OCI-LY1 (cell line): ENCODE results near the gene CDC42EP2.

Experiments used
- H2AFZ ChIP-seq: fragments of 200-600 bp; sonication (generic), shearing (Covaris generic); 2 replicates; pipeline ENCODE4 v1.6.0; 2014; ENCODE audit warnings: antibody characterized with exemption, mild to moderate bottlenecking, low read length
- H3F3A ChIP-seq: fragments of 200-600 bp; sonication (generic), shearing (Covaris generic); 2 replicates; pipeline ENCODE4 v1.6.0; 2014; ENCODE audit warnings: mild to moderate bottlenecking, antibody characterized with exemption, low read length, moderate library complexity; ENCODE audit not compliant: insufficient read depth
- H3K27ac ChIP-seq: fragments of 200-600 bp; sonication (generic); 2 replicates; pipeline ENCODE4 v1.5.1; 2014; ENCODE audit warnings: low read length, mixed run types, mild to moderate bottlenecking, low read depth; ENCODE audit not compliant: poor library complexity, severe bottlenecking
- H3K27me3 ChIP-seq: fragments of 200-600 bp; sonication (generic); 2 replicates; pipeline ENCODE4 v1.6.0; 2014; ENCODE audit warnings: antibody characterized with exemption, mild to moderate bottlenecking, low read length, moderate library complexity; ENCODE audit not compliant: insufficient read depth
- H3K36me3 ChIP-seq: fragments of 200-600 bp; sonication (generic); 2 replicates; pipeline ENCODE4 v1.6.1; 2014; ENCODE audit warnings: mild to moderate bottlenecking, antibody characterized with exemption, low read length, moderate library complexity, mixed read lengths; ENCODE audit not compliant: insufficient read depth
- H3K4me1 ChIP-seq: fragments of 200-600 bp; sonication (generic); 2 replicates; pipeline ENCODE4 v1.5.1; 2014; ENCODE audit warnings: mild to moderate bottlenecking, low read length, moderate library complexity; ENCODE audit not compliant: insufficient read depth, severe bottlenecking
- H3K4me2 ChIP-seq: fragments of 200-600 bp; sonication (generic), shearing (Covaris generic); 2 replicates; pipeline ENCODE4 v1.6.1; 2014; ENCODE audit warnings: low read length
- H3K4me3 ChIP-seq: fragments of 200-600 bp; sonication (generic); 2 replicates; pipeline ENCODE4 v1.5.1; 2014; ENCODE audit warnings: low read length, low read depth, mild to moderate bottlenecking, mixed read lengths; ENCODE audit not compliant: poor library complexity, severe bottlenecking
- H3K79me2 ChIP-seq: fragments of 200-600 bp; shearing (Covaris generic); 2 replicates; pipeline ENCODE4 v1.6.1; 2016; ENCODE audit warnings: mixed run types, low read length, mixed read lengths; ENCODE audit not compliant: insufficient read depth
- H3K9ac ChIP-seq: fragments of 200-600 bp; sonication (generic), shearing (Covaris generic); 2 replicates; pipeline ENCODE4 v1.6.1; 2014; ENCODE audit warnings: mild to moderate bottlenecking, low read length, mixed read lengths
- H3K9me2 ChIP-seq: fragments of 200-600 bp; sonication (generic), shearing (Covaris generic); 2 replicates; pipeline ENCODE4 v1.6.1; 2014; ENCODE audit warnings: low read depth, mild to moderate bottlenecking, low read length, mixed read lengths
- H3K9me3 ChIP-seq: fragments of 200-600 bp; shearing (Covaris generic); 2 replicates; pipeline ENCODE4 v1.6.1; 2014; ENCODE audit warnings: low read length, mixed read lengths
- H4K20me1 ChIP-seq: fragments of 200-600 bp; sonication (generic), shearing (Covaris generic); 2 replicates; pipeline ENCODE4 v1.6.0; 2016; ENCODE audit warnings: mild to moderate bottlenecking, low read length; ENCODE audit not compliant: insufficient read depth
- CTCF ChIP-seq: fragments of 200-600 bp; sonication (generic), shearing (Covaris generic); IDR thresholded peaks from 2 replicates; pipeline ENCODE4 v1.5.1; 2017; ENCODE audit warnings: mild to moderate bottlenecking, antibody characterized with exemption, low read length, moderate library complexity, mixed read lengths
- EZH2 ChIP-seq: fragments of 200-600 bp; sonication (generic), shearing (Covaris generic); IDR thresholded peaks from 2 replicates; pipeline ENCODE4 v1.8.0; 2017; ENCODE audit warnings: borderline replicate concordance, mixed run types, mild to moderate bottlenecking, antibody characterized with exemption, low read length, moderate library complexity, mixed read lengths

Gene CDC42EP2

GRCh38 chr11:65354265-65355012 lies 39.8 kb downstream of the CDC42EP2 start, which contains the start of gene TIGD3:
Gene TIGD3, plus strand, starts transcription at chr11:65354751. Its CDS starts 1,058 bp downstream, at chr11:65355809.
- Histone ChIP-seq H3K9me2 (no peaks in the 10 kb centered on the region), H4K20me1 (no peaks in the 10 kb centered on the region), H3K4me3 (peak within 1 kb of the TSS; percentile 70), H3K4me2 (peak within 1 kb of the TSS; percentile 80), H3K9ac (peak within 1 kb of the TSS; percentile 70), H3K4me1 (peaks cover 3% of the 10 kb centered on the region), H3K36me3 (peaks cover 32% of the 10 kb centered on the region), H3K27ac (no peak within 1 kb of the TSS), H3F3A (no peaks in the 10 kb centered on the region; the same call in none of the 2 replicates), H3K27me3 (peaks cover 7% of the 10 kb centered on the region; the same call in 1 of the 2 replicates), H3K79me2 (no peaks in the 10 kb centered on the region), H3K9me3 (no peaks in the 10 kb centered on the region), H2AFZ (no peak within 1 kb of the TSS)
- TF ChIP-seq EZH2: no peak
- TF ChIP-seq CTCF: no peak

- H3K9ac ChIP-seq: peak overlapping the region; percentile 70
Measured at GRCh38 chr11:65355013-65355775, 40.5 kb downstream of the CDC42EP2 start.

More at GRCh38 chr11:65355013-65355775, 40.5 kb downstream of the CDC42EP2 start:
- Histone ChIP-seq H2AFZ (no peak overlapping the region), H3F3A (no peaks in the 10 kb centered on the region; the same call in none of the 2 replicates), H3K27me3 (peaks cover 7% of the 10 kb centered on the region; the same call in 1 of the 2 replicates), H4K20me1 (no peaks in the 10 kb centered on the region), H3K4me3 (peak overlapping the region; percentile 70), H3K79me2 (no peaks in the 10 kb centered on the region), H3K4me1 (peaks cover 3% of the 10 kb centered on the region), H3K9me2 (no peaks in the 10 kb centered on the region), H3K27ac (no peak overlapping the region), H3K9me3 (no peaks in the 10 kb centered on the region), H3K4me2 (peak overlapping the region; percentile 80), H3K36me3 (peaks cover 25% of the 10 kb centered on the region)
- TF ChIP-seq CTCF (no peak), EZH2 (no peak)
